Epithelial cell of proximal tubule (primary cell): ENCODE measurements around the gene DDX59. TPM values are rescaled to one million over a fixed set of nuclear protein-coding genes. Genes with fewer than 3 reads are reported as not detected.

ENCODE experiments used
- DNase-seq: peaks from one replicate; pipeline ENCODE4 v3.0.0-alpha.2; 2011; ENCODE audit warnings: low read depth
- H3K4me3 ChIP-seq: 2 replicates; pipeline ENCODE4 v1.5.1; 2011; ENCODE audit warnings: low read depth, mild to moderate bottlenecking, low read length
- CTCF ChIP-seq: conservative IDR thresholded peaks from 2 replicates; pipeline ENCODE4 v1.5.1; 2012; ENCODE audit warnings: low read depth, mild to moderate bottlenecking, low read length
- total RNA-seq: library from RNA; depleted of rRNA; stranded (reverse); fragments of >200 nt; gene quantifications from 2 replicates; pipeline ENCODE4 v1.2.3, GENCODE V29; 2015

The DDX59 gene
- total RNA-seq, 1 donor from 2014 or later = 9.2 TPM

- DNase-seq = no peak
- H3K4me3 ChIP-seq = no peak overlapping the region
- no peak for TF ChIP-seq CTCF
Observed at GRCh38 chr1:200660719-200661118, 9.0 kb downstream of the DDX59 start.

- H3K4me3 ChIP-seq = no peak overlapping the region
- DNase-seq = peak; percentile 44
- no peak for TF ChIP-seq CTCF
Observed at GRCh38 chr1:200659269-200659668, 10.4 kb downstream of the DDX59 start.

- DNase-seq = no peak
- no peak for TF ChIP-seq CTCF
- H3K4me3 ChIP-seq = no peak overlapping the region
Observed at GRCh38 chr1:200658037-200658818, 11.5 kb downstream of the DDX59 start.

- no peak for DNase-seq
- TF ChIP-seq CTCF = no peak
Observed at GRCh38 chr1:200654660-200655059, 15.0 kb downstream of the DDX59 start.

GRCh38 chr1:200653022-200653462 is 16.7 kb downstream of the DDX59 start:
- H3K4me3 ChIP-seq = no peak overlapping the region
- no peak for TF ChIP-seq CTCF
- DNase-seq = no peak

More at GRCh38 chr1:200654660-200655059, 15.0 kb downstream of the DDX59 start:
- H3K4me3 ChIP-seq = no peak overlapping the region

- TF ChIP-seq CTCF = no peak
- no peak overlapping the region for H3K4me3 ChIP-seq
- DNase-seq = no peak
Observed at GRCh38 chr1:200652378-200652777, 17.3 kb downstream of the DDX59 start.

GRCh38 chr1:200646515-200646914 is 23.2 kb downstream of the DDX59 start:
- no peak for TF ChIP-seq CTCF
- no peak overlapping the region for H3K4me3 ChIP-seq
- no peak for DNase-seq
